Type B pancreatic cell (in vitro differentiated cells): ENCODE measurements around the gene PRKCG. TPM values are rescaled to one million over a fixed set of nuclear protein-coding genes. Genes with fewer than 3 reads are reported as not detected.
A peak's percentile ranks its signal among the peaks of the same experiment; 100 is the strongest.

ENCODE experiments used
- DNase-seq: peaks from one replicate; pipeline ENCODE4 v3.0.0; 2021; ENCODE audit warnings: mixed read lengths; ENCODE audit not compliant: unreplicated experiment; ENCODE audit errors: extremely low spot score
- H3K27ac Mint-ChIP-seq: 2 replicates; pipeline ENCODE4 v1.8.0; 2021; ENCODE audit warnings: mild to moderate bottlenecking, mixed read lengths
- H3K27me3 Mint-ChIP-seq: 2 replicates; pipeline ENCODE4 v1.8.0; 2021; ENCODE audit warnings: mixed read lengths
- H3K36me3 Mint-ChIP-seq: 2 replicates; pipeline ENCODE4 v1.8.0; 2021; ENCODE audit warnings: mixed read lengths
- H3K4me1 Mint-ChIP-seq: one replicate; pipeline ENCODE4 v1.8.0; 2021; ENCODE audit warnings: mixed read lengths; ENCODE audit not compliant: unreplicated experiment
- H3K4me3 Mint-ChIP-seq: 2 replicates; pipeline ENCODE4 v1.8.0; 2021; ENCODE audit warnings: mild to moderate bottlenecking, mixed read lengths
- H3K9me3 Mint-ChIP-seq: 2 replicates; pipeline ENCODE4 v1.8.0; 2021; ENCODE audit warnings: mixed read lengths
- total RNA-seq: library from RNA; stranded (reverse); gene quantifications from 2 replicates; pipeline ENCODE4 v1.2.1, GENCODE V29; 2021; ENCODE audit warnings: low replicate concordance
- TF ChIP-seq, protein P1 (sequence below): fragments of 200-600 bp; sonication (generic); conservative IDR thresholded peaks from 2 replicates; pipeline ENCODE4 v1.5.0; 2021; ENCODE audit warnings: antibody characterized with exemption, mild to moderate bottlenecking

Gene PRKCG
- total RNA-seq, 1 donor from 2014 or later = 3.1 TPM

DNA sequence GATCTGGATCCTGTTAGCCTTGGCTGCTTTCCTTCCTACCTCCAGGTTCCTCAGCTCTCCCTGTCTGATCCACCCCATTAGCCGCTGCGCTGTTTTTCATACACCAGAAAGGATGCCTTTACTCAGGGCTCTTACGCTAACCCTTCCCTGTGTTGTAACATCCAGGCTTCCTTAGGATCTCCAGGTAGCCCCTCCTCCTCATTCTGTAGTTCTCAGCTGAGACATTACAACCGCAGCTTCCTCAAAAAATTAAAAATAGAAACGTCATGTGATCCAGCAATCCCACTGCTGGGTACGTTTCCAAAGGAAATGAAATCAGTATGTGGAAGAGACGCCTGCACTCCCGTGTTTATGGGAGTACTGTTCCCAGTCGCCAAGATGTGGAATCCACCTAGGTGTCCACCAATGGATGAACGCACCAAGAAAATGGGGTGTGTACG, 32.7 kb upstream of the PRKCG start:
- H3K4me1 Mint-ChIP-seq = peaks cover 8% of the 10 kb centered on the region
- H3K27ac Mint-ChIP-seq = no peak overlapping the region
- peaks cover 6% of the 10 kb centered on the region for H3K27me3 Mint-ChIP-seq
- TF ChIP-seq, protein P1, sequence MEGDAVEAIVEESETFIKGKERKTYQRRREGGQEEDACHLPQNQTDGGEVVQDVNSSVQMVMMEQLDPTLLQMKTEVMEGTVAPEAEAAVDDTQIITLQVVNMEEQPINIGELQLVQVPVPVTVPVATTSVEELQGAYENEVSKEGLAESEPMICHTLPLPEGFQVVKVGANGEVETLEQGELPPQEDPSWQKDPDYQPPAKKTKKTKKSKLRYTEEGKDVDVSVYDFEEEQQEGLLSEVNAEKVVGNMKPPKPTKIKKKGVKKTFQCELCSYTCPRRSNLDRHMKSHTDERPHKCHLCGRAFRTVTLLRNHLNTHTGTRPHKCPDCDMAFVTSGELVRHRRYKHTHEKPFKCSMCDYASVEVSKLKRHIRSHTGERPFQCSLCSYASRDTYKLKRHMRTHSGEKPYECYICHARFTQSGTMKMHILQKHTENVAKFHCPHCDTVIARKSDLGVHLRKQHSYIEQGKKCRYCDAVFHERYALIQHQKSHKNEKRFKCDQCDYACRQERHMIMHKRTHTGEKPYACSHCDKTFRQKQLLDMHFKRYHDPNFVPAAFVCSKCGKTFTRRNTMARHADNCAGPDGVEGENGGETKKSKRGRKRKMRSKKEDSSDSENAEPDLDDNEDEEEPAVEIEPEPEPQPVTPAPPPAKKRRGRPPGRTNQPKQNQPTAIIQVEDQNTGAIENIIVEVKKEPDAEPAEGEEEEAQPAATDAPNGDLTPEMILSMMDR = no peak
- DNase-seq = no peak
- no peaks in the 10 kb centered on the region for H3K36me3 Mint-ChIP-seq
- H3K4me3 Mint-ChIP-seq = no peak overlapping the region
- no peaks in the 10 kb centered on the region for H3K9me3 Mint-ChIP-seq

DNA sequence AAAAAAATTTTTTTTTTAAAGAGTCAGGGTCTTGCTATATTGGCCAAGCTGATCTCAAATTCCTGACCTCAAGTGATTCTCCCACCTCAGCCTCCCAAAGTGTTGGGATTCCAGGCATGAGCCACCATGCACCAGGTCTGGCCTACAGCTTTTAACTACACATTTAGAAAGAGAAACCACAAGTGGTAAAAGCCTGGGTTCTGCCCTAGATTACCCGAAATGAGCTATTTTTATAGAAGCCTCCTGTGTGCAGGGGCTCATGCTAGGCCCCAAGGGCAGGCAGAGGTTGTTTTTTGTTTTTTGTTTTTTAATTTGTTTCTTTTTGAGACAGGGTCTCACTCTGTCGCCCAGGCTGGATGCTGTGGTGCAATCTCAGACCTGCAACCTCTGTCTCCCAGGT, 28.3 kb upstream of the PRKCG start:
- no peak for DNase-seq
- no peaks in the 10 kb centered on the region for H3K9me3 Mint-ChIP-seq
- no peak overlapping the region for H3K27ac Mint-ChIP-seq
- H3K27me3 Mint-ChIP-seq = no peaks in the 10 kb centered on the region
- no peak overlapping the region for H3K4me3 Mint-ChIP-seq
- H3K4me1 Mint-ChIP-seq = peaks cover 8% of the 10 kb centered on the region
- TF ChIP-seq, protein P1 = no peak
- H3K36me3 Mint-ChIP-seq = no peaks in the 10 kb centered on the region

DNA sequence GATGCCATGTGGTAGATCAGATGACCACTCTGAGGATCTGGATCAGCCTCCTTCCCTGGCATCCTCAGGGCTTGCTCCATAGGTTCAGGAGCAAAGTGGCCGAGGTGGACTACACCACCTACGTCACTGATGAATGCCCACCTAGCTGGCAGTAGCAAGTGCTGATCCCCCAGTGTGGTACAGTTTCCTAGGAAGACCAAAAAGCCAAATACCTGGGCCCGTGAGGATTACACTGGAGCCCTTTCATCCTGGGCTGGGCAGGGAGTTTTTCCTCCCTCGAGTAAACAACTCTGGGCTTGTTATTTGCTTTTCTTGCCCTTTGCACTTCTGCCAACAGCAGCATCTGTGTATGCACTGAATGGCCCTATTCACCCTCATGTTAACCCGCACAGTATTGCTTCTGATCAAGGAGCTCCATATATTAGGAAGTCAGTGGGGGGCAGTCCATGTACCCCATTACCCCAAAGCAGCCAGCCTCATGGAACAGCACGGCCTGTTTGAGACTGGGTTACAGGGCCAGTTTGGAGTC, 17.6 kb upstream of the PRKCG start:
- Mint-ChIP-seq H3K9me3 (no peaks in the 10 kb centered on the region), H3K4me1 (no peaks in the 10 kb centered on the region), H3K4me3 (peak overlapping the region; percentile 61), H3K27ac (peak overlapping the region; percentile 77), H3K27me3 (no peaks in the 10 kb centered on the region), H3K36me3 (no peaks in the 10 kb centered on the region)
- no peak for DNase-seq
- TF ChIP-seq, protein P1 = no peak

DNA sequence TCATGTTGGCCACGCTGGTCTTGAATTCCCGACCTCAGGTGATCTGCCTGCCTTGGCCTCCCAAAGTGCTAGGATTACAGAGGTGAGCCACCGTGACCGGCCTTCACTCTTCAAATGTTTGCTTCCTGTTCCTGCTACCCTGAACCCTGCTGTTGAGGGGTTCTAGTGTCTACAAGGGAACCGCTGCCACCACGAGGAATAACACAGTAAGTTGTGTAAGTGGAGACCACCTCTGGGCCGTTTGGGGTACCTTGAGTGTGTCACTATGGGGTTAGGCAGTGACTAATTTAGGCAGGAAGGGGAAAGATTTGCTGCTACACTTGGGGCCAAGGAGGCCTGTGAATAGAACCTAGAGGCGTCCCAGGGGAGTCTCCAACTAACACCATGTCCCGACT, 16.5 kb upstream of the PRKCG start:
- Mint-ChIP-seq H3K9me3 (no peaks in the 10 kb centered on the region), H3K27me3 (no peaks in the 10 kb centered on the region), H3K36me3 (no peaks in the 10 kb centered on the region), H3K4me3 (peak overlapping the region; percentile 98), H3K27ac (peak overlapping the region; percentile 98), H3K4me1 (no peaks in the 10 kb centered on the region)
- DNase-seq = no peak
- TF ChIP-seq, protein P1 = no peak

DNA sequence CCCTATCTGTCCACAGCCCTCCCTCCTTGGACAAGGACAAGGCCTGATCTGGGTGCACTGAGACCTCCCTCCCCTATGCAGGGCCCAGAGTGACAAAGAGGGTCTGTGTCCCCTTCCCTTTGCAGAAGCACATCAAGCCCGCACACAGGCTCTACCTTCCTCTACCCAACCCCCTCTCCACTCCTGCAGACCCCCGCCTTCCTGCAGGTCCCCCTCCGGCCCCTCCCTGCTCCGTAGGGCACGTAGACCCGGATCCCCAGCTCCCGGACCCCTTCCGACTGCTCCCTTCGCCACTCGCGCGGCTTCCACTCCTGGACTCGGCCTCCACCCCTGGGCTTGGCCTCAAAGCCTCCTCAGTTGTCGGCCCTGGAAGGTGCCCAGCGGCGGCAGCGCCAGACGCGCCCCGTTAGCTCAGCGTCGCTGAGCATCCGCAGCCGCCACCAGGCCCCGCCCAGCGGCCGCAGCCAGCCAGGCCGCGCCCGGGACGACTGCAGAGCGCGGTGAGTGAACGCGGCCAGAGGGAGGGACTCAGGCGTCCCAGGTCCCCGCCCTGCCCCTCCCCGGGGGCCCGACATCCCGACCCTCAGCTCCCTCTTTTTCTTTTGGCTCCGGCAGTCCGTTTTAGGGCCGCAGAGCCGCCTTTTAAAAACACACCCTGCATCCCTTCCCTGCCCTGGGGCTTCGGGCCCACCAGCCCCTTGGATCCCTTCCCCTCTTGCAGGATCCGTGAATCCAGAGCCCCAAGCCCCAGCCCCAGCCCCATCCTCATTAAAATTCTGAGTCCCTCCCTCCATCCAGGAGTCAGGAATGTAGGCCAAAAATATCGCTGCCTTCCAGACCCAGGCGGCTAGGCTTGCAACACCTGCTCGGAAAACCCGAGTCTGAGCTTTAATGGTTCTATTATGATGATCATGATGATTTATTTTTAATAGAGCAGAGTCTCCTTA, 15.8 kb upstream of the PRKCG start:
- peak overlapping the region; percentile 98 for H3K27ac Mint-ChIP-seq
- peaks cover 2% of the 10 kb centered on the region for H3K4me1 Mint-ChIP-seq
- TF ChIP-seq, protein P1 = no peak
- no peaks in the 10 kb centered on the region for H3K9me3 Mint-ChIP-seq
- H3K27me3 Mint-ChIP-seq = no peaks in the 10 kb centered on the region
- H3K36me3 Mint-ChIP-seq = peaks cover 2% of the 10 kb centered on the region
- H3K4me3 Mint-ChIP-seq = peak overlapping the region; percentile 98
- peak; percentile 77 for DNase-seq
